ENCODE results near the gene JAG2.

The JAG2 gene

GRCh38 chr14:105126126-105126980, 42.2 kb downstream of the JAG2 start:
- Histone ChIP-seq H3K4me3 (no peak overlapping the region), H3K36me3 (peaks cover 0 to under 1% (median 0%) of the 10 kb centered on the region in 3 donors), H3K9me3 (peaks cover 7 to 30% (median 12%) of the 10 kb centered on the region in 3 donors), H3K4me1 (no peaks in the 10 kb centered on the region), H3K27ac (no peak overlapping the region), H3K27me3 (peaks cover 0 to 43% of the 10 kb centered on the region in 2 donors)
- peak in 1 of 2 donors; percentile 55 for DNase-seq
- no peak for TF ChIP-seq CTCF (IDR thresholded peaks at IDR 0.05)
- intact Hi-C loops (cut with DNase I; ENCODE audit: low total_unique reads), result no loop called here

DNA sequence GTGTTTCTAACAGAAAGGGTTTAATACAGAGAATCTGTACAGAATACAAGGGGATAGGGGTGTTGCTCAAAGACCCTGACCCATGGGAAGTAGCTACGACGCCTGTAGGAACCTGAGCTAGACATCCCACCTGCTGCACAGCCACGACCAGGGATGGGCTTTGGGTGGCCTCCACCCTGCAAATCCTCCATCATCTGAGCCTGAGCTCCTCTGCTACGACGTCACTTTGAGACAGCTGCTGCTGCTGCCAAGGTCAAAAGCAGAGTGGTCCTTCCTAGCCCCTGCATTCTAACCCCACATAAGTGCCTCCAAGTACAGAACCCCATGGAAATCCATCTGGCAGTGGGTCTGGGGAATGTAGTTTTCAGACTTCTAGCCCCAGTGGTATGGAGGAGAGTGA, 43.8 kb downstream of the JAG2 start:
- no peak for TF ChIP-seq CTCF (IDR thresholded peaks at IDR 0.05)
- H3K27ac ChIP-seq, result no peak overlapping the region

DNA sequence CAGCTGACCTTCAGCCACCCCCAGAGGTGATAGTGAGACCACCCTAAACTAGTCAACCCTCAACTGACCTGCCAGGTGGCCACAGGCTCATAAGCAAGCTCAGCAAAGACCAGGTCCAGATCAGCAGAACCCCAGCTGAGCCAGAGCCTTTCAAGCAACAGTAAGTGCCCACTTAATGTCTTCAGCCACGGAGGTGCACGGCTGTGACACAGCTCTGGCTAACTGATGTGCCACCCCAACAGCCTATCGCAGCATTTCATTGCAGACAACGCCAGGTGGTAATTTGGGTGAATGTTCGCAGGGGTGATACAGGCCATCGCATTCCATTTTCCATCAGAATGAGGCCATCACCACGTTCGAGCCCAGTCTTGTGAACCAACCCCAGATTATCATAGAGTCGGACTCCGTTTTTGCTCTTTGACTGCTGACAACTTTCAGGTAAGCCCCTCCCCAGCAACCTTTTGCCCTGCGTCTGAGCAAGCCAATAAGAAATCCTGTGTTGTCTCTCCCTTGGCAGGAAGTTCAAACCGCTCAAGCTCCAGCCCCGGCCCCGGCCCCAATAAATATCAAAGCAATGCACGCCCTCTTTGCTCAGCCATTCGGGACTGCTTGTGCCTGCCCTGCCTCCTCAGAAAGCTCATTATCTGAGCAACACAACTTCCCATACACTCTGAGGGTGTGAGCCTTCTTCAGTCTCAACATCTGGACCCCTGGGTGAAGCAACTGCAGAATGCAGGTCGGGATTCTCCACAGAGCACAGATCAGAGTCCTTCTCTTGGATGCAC, 44.4 kb downstream of the JAG2 start:
- DNase-seq, result peak in 1 of 2 donors; percentile 40
- H3K4me1 ChIP-seq, result no peaks in the 10 kb centered on the region
- H3K9me3 ChIP-seq, result peaks cover 8 to 27% (median 12%) of the 10 kb centered on the region in 3 donors
- H3K27me3 ChIP-seq, result peaks cover 0 to 58% of the 10 kb centered on the region in 2 donors
- H3K36me3 ChIP-seq, result peaks cover 0 to 4% (median 0%) of the 10 kb centered on the region in 3 donors
- intact Hi-C loops (cut with DNase I; ENCODE audit: low total_unique reads), result no loop called here
- H3K4me3 ChIP-seq, result no peak overlapping the region
- no peak overlapping the region for H3K27ac ChIP-seq
- no peak for TF ChIP-seq CTCF (IDR thresholded peaks at IDR 0.05)

More for the DNA sequence above, 43.8 kb downstream of the JAG2 start:
- H3K27me3 ChIP-seq, result peaks cover 0 to 52% of the 10 kb centered on the region in 2 donors
- H3K4me1 ChIP-seq, result no peaks in the 10 kb centered on the region
- H3K36me3 ChIP-seq, result peaks cover 0 to 4% (median 0%) of the 10 kb centered on the region in 3 donors
- intact Hi-C loops (cut with DNase I; ENCODE audit: low total_unique reads), result no loop called here
- peaks cover 8 to 27% (median 12%) of the 10 kb centered on the region in 3 donors for H3K9me3 ChIP-seq
- H3K4me3 ChIP-seq, result no peak overlapping the region
- DNase-seq, result peak in 1 of 2 donors; percentile 39

DNA sequence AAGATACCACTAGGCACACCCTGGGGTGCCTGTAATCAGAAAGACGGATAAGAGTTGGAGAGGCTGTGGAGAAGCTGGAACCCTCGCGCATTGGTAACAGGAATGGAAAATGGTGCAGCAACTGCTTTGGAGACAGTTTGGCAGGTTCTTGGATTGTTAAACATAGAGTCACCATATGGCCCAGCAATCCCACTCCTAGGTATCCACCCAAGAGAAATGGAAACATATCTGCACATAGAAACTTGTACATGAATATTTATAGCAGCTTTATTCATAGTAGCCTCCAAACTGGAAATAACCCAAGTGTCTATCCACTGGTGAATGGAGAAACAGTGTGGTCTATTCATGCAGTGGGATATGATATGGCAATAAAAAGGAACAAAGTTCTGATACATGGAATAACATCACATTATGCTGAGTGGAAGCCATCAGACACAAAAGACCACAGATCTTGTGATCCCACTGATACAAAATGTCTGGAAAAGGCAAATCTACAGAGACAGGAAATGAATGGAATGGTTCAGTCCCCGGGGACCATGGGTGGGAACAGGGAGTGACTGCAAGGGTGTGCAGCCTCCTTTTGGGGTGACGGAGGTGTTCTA, 45.4 kb downstream of the JAG2 start:
- Histone ChIP-seq H3K27me3 (peaks cover 0 to 59% of the 10 kb centered on the region in 2 donors), H3K4me1 (no peaks in the 10 kb centered on the region), H3K9me3 (peaks cover 8 to 27% (median 12%) of the 10 kb centered on the region in 3 donors), H3K27ac (no peak overlapping the region), H3K4me3 (no peak overlapping the region), H3K36me3 (peaks cover 0 to 4% (median 0%) of the 10 kb centered on the region in 3 donors)
- intact Hi-C loops (cut with DNase I; ENCODE audit: low total_unique reads), result no loop called here
- no peak for TF ChIP-seq CTCF (IDR thresholded peaks at IDR 0.05)
- DNase-seq, result no peak

DNA sequence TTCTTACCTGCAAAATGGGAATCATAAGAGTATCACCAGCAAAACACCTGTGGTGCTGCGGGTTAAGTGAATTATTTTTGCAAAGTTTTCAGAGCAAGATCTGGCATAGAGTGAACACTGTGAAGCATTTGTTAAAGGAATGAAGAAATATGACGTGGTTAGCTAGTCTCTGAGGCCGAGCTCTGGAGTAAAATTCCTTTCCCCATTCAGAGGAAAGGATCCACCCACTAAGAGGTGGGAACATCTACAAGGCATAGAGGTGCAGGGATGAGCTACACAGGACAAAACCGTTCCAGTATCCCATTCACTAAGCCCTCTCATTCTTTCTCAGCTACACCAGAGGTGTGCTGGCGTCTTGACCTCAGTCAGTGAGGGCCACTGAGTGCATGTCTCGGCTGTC, 48.5 kb downstream of the JAG2 start:
- intact Hi-C loops (cut with DNase I; ENCODE audit: low total_unique reads), result no loop called here
- Histone ChIP-seq H3K4me3 (no peak overlapping the region), H3K36me3 (peaks cover 0 to 4% (median 0%) of the 10 kb centered on the region in 3 donors), H3K27ac (no peak overlapping the region), H3K9me3 (peaks cover 8 to 27% (median 10%) of the 10 kb centered on the region in 3 donors), H3K27me3 (peaks cover 0 to 49% of the 10 kb centered on the region in 2 donors), H3K4me1 (no peaks in the 10 kb centered on the region)
- TF ChIP-seq CTCF (IDR thresholded peaks at IDR 0.05), result no peak
- DNase-seq, result no peak

Measured in tibial artery (tissue), 4 donors.